Cardiac muscle cell (in vitro differentiated cells and primary cell): ENCODE measurements around the gene OPN5. TPM values are rescaled to one million over a fixed set of nuclear protein-coding genes. Genes with fewer than 3 reads are reported as not detected.

Experiments
- DNase-seq, 2 donors: peaks; one replicate each; pipeline versions ENCODE4 v3.0.0 to v3.0.0-alpha.2; 2010 to 2017; ENCODE audit warnings: low read depth in 1 of 2, low spot score in 1 of 2
- H3K27ac ChIP-seq: fragments of 200-600 bp; sonication (generic); 2 replicates; pipeline ENCODE4 v1.5.1; 2016
- H3K27me3 ChIP-seq: fragments of 200-600 bp; sonication (generic); 2 replicates; pipeline ENCODE4 v1.6.0; 2016; ENCODE audit warnings: control low read depth
- H3K36me3 ChIP-seq: fragments of 200-600 bp; sonication (generic); 2 replicates; pipeline ENCODE4 v1.5.1; 2016; ENCODE audit warnings: control low read depth
- H3K4me1 ChIP-seq: fragments of 200-600 bp; sonication (generic); 2 replicates; pipeline ENCODE4 v1.8.1; 2017; ENCODE audit warnings: low read depth, mild to moderate bottlenecking, mixed run types
- H3K4me3 ChIP-seq: fragments of 200-600 bp; sonication (generic); 2 replicates; pipeline ENCODE4 v1.5.1; 2016; ENCODE audit warnings: mild to moderate bottlenecking
- H3K9me3 ChIP-seq: fragments of 200-600 bp; sonication (generic); 2 replicates; pipeline ENCODE4 v1.5.1; 2017; ENCODE audit warnings: low read depth, mild to moderate bottlenecking, control low read depth
- polyA plus RNA-seq: library from polyadenylated mRNA; unstranded; fragments of >200 nt; fragmentation: Nextera tagmentation; extraction: Ambion mirVana; gene quantifications from 2 replicates; pipeline ENCODE4 v1.2.1, GENCODE V29; 2016
- total RNA-seq: library from RNA; depleted of rRNA; stranded (reverse); fragments of >200 nt; gene quantifications from 2 replicates; pipeline ENCODE4 v1.2.3, GENCODE V29; 2016
- TF ChIP-seq, protein P1 (sequence below): IDR thresholded peaks from 2 replicates; pipeline ENCODE4 v1.5.1; 2012; ENCODE audit warnings: low read depth, mild to moderate bottlenecking, low read length

The OPN5 gene
- total and polyA plus RNA-seq, 2 experiments from 2014 or later: not detected

DNA sequence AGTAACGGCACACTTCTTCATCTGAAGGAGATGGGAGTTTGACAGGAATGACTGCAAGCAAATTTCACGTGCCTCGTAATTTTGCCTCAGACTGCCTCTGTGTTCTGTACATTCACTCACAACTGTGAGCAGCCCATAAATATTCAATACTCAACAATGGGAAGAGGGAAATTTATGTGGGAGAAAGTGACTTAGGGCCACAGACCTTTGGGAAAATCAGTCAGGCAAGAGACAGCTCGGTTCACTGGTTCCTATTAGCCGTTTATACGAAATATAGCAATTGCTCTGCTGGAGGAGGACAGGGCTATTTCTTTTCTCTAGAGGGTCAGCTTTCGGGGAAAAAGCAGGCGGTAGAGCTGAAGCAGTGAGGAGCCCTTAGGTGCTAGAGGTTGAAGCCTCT is 28.0 kb downstream of the OPN5 start:
- H3K9me3 ChIP-seq: no peaks in the 10 kb centered on the region
- no peaks in the 10 kb centered on the region for H3K36me3 ChIP-seq
- no peak overlapping the region for H3K27ac ChIP-seq
- no peak for DNase-seq
- H3K27me3 ChIP-seq: no peaks in the 10 kb centered on the region
- no peak overlapping the region for H3K4me3 ChIP-seq
- TF ChIP-seq, protein P1, sequence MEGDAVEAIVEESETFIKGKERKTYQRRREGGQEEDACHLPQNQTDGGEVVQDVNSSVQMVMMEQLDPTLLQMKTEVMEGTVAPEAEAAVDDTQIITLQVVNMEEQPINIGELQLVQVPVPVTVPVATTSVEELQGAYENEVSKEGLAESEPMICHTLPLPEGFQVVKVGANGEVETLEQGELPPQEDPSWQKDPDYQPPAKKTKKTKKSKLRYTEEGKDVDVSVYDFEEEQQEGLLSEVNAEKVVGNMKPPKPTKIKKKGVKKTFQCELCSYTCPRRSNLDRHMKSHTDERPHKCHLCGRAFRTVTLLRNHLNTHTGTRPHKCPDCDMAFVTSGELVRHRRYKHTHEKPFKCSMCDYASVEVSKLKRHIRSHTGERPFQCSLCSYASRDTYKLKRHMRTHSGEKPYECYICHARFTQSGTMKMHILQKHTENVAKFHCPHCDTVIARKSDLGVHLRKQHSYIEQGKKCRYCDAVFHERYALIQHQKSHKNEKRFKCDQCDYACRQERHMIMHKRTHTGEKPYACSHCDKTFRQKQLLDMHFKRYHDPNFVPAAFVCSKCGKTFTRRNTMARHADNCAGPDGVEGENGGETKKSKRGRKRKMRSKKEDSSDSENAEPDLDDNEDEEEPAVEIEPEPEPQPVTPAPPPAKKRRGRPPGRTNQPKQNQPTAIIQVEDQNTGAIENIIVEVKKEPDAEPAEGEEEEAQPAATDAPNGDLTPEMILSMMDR: no peak
- no peaks in the 10 kb centered on the region for H3K4me1 ChIP-seq

DNA sequence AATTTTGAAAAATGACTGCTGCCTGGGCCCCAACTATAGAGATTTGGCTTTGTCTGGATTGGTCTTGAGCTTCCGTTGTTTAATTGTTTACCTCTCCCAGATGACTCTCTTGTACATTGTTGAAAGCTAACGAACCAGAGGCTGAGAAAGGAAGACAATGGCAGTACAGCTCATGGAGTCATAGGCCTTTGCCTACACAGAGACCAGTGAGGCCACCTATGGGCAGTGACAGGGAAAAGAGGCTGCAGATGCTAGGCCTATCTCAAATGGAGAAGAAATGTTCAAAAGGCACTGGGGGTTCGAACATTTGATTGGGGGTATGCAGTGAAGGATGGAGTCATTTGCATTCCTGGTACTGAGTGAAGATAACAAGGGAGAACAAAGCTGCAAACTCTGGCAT is 29.1 kb downstream of the OPN5 start:
- H3K27me3 ChIP-seq: no peaks in the 10 kb centered on the region
- H3K36me3 ChIP-seq: no peaks in the 10 kb centered on the region
- H3K27ac ChIP-seq: no peak overlapping the region
- no peak overlapping the region for H3K4me3 ChIP-seq
- TF ChIP-seq, protein P1: no peak
- no peaks in the 10 kb centered on the region for H3K4me1 ChIP-seq
- no peak for DNase-seq
- H3K9me3 ChIP-seq: no peaks in the 10 kb centered on the region

DNA sequence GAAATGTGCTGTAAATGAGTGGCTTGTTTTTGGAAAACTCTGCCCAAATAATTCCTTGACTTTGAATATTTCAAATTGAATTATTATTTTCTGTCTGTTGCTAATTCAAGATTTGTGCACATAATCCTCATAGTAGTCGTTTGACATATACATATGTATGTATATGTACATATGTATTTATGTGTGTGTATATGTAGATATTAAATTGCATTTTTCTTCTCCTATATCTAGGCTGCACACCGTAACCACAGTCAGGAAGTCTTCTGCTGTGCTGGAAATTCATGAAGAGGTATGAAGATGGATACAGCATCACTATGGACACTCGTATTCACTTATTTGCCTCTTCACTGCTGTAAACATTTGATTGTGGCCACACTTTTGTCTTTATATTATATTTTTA is 29.6 kb downstream of the OPN5 start:
- Histone ChIP-seq H3K27me3 (no peaks in the 10 kb centered on the region), H3K27ac (no peak overlapping the region), H3K36me3 (no peaks in the 10 kb centered on the region), H3K9me3 (no peaks in the 10 kb centered on the region), H3K4me3 (no peak overlapping the region), H3K4me1 (no peaks in the 10 kb centered on the region)
- DNase-seq: no peak
- TF ChIP-seq, protein P1: no peak

DNA sequence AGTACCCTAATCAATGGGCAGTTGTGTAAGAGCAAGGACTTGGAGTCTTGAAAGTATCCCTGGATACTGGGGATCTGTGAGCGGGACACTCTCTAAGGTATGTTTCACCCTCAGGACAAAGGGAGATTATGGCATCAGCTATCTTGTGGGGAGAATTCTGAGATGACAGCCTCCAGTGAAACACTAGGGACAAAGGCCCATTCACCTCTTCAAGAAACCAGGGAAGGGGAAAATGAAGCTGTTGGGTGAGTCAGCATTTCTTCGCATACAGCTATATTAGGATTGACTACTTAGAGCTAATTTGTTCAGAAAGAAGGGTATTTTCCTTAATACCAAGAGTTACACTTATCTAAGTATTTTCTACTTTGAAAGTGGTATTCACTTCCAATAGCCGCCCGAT is 35.9 kb downstream of the OPN5 start:
- H3K27ac ChIP-seq: no peak overlapping the region
- DNase-seq: no peak
- TF ChIP-seq, protein P1: no peak
- no peaks in the 10 kb centered on the region for H3K4me1 ChIP-seq
- no peaks in the 10 kb centered on the region for H3K9me3 ChIP-seq
- no peaks in the 10 kb centered on the region for H3K27me3 ChIP-seq
- H3K4me3 ChIP-seq: no peak overlapping the region
- H3K36me3 ChIP-seq: no peaks in the 10 kb centered on the region

DNA sequence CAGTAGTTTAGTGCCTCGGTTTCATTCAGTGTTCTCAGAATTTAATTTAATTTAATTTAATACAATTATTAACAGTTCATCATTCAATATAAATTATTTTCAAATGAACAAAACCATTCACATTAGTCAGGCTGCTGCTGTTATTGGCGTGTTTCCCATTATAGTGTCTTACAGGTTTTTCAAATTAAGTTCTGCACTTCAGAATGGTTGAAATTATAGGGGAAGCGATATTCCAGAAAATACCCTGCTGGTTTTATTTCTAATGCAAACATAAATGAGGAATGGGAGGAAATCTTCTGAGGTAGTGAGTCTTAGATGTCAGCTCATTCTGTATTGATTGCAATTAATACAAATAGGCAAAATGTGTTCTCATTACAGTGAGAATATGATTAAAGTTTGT is 37.6 kb downstream of the OPN5 start:
- H3K4me1 ChIP-seq: no peaks in the 10 kb centered on the region
- no peak for DNase-seq
- TF ChIP-seq, protein P1: no peak
- H3K9me3 ChIP-seq: no peaks in the 10 kb centered on the region
- no peak overlapping the region for H3K4me3 ChIP-seq
- H3K36me3 ChIP-seq: no peaks in the 10 kb centered on the region
- H3K27me3 ChIP-seq: no peaks in the 10 kb centered on the region
- H3K27ac ChIP-seq: no peak overlapping the region
